Brain microvascular endothelial cell (primary cell): ENCODE measurements around the gene LIN37.
A peak's percentile ranks its signal among the peaks of the same experiment; 100 is the strongest.

ENCODE experiments used
- DNase-seq: peaks from one replicate; pipeline ENCODE4 v3.0.0-alpha.2; 2020
- H3K27ac ChIP-seq: fragments of 250-450 bp; sonication (Bioruptor Pico); 2 replicates; pipeline ENCODE4 v1.5.1; 2020; ENCODE audit warnings: mild to moderate bottlenecking, moderate library complexity
- H3K27me3 ChIP-seq: fragments of 250-450 bp; sonication (Bioruptor Pico); replicated peaks from 2 replicates; pipeline ENCODE4 v1.5.1; 2020; ENCODE audit warnings: mild to moderate bottlenecking
- H3K36me3 ChIP-seq: fragments of 250-450 bp; sonication (Bioruptor Pico); replicated peaks from 2 replicates; pipeline ENCODE4 v1.5.1; 2020; ENCODE audit warnings: mild to moderate bottlenecking
- H3K4me3 ChIP-seq: 2 replicates; pipeline ENCODE4 v1.5.1; 2011; ENCODE audit warnings: low read depth, mild to moderate bottlenecking, control low read depth, low read length, moderate library complexity
- CTCF ChIP-seq: IDR thresholded peaks from 2 replicates; pipeline ENCODE4 v1.5.1; 2011; ENCODE audit warnings: low read depth, mild to moderate bottlenecking, moderate library complexity, low read length, control low read depth, inconsistent platforms; ENCODE audit errors: missing control alignments
- in situ Hi-C: cut with HindIII; loops from 2 replicates; pipeline ENCODE4 v1.10.0; 2017; ENCODE audit warnings: low sequenced_read_pairs, low pct_ligation_motif_present

Gene LIN37

GRCh38 chr19:35756377-35757230, 8.2 kb downstream of the LIN37 start, which contains the start of gene HSPB6:
Gene HSPB6, minus strand, starts transcription at chr19:35757029. Its CDS starts 21 bp downstream, at chr19:35757008.
- Histone ChIP-seq H3K36me3 (peaks cover 26% of the 10 kb centered on the region), H3K27me3 (no peaks in the 10 kb centered on the region), H3K4me3 (peak within 1 kb of the TSS; percentile 98), H3K27ac (peak within 1 kb of the TSS; percentile 88)
- in situ Hi-C loops = no loop called here
- peak; percentile 29 for DNase-seq
- no peak for TF ChIP-seq CTCF

- peak; percentile 93 for DNase-seq
- peaks cover 27% of the 10 kb centered on the region for H3K36me3 ChIP-seq
- no peak for TF ChIP-seq CTCF
- peak overlapping the region; percentile 98 for H3K4me3 ChIP-seq
- H3K27ac ChIP-seq = peak overlapping the region; percentile 88
- in situ Hi-C loops = no loop called here
- H3K27me3 ChIP-seq = no peaks in the 10 kb centered on the region
These were observed 8.9 kb downstream of the LIN37 start for GRCh38 chr19:35757231-35757748.

GRCh38 chr19:35757749-35758608, 9.6 kb downstream of the LIN37 start, which contains the start of gene PROSER3:
Gene PROSER3, plus strand, starts transcription at chr19:35758176. Its CDS starts 40 bp downstream, at chr19:35758216.
- H3K36me3 ChIP-seq = peaks cover 21% of the 10 kb centered on the region
- peak; percentile 100 for DNase-seq
- peak within 1 kb of the TSS; percentile 88 for H3K27ac ChIP-seq
- peak within 1 kb of the TSS; percentile 98 for H3K4me3 ChIP-seq
- no peak for TF ChIP-seq CTCF
- in situ Hi-C loops = no loop called here
- no peaks in the 10 kb centered on the region for H3K27me3 ChIP-seq

GRCh38 chr19:35759697-35760096, 11.3 kb downstream of the LIN37 start:
- no peak overlapping the region for H3K27ac ChIP-seq
- DNase-seq = no peak
- peaks cover 16% of the 10 kb centered on the region for H3K36me3 ChIP-seq
- in situ Hi-C loops = no loop called here
- TF ChIP-seq CTCF = no peak
- no peak overlapping the region for H3K4me3 ChIP-seq
- H3K27me3 ChIP-seq = no peaks in the 10 kb centered on the region

GRCh38 chr19:35760711-35761349, 12.5 kb downstream of the LIN37 start:
- no peak for DNase-seq
- Histone ChIP-seq H3K36me3 (peaks cover 20% of the 10 kb centered on the region), H3K27ac (no peak overlapping the region), H3K4me3 (no peak overlapping the region), H3K27me3 (no peaks in the 10 kb centered on the region)
- no peak for TF ChIP-seq CTCF
- in situ Hi-C loops = no loop called here
